ENCODE data around the gene ITPR1. TPM values are rescaled to one million over a fixed set of nuclear protein-coding genes. Genes with fewer than 3 reads are reported as not detected.
A peak's percentile ranks its signal among the peaks of the same experiment; 100 is the strongest.

Gene ITPR1
- total RNA-seq, 4 donors from 2014 or later = 184 to 305 (median 218) TPM

DNA sequence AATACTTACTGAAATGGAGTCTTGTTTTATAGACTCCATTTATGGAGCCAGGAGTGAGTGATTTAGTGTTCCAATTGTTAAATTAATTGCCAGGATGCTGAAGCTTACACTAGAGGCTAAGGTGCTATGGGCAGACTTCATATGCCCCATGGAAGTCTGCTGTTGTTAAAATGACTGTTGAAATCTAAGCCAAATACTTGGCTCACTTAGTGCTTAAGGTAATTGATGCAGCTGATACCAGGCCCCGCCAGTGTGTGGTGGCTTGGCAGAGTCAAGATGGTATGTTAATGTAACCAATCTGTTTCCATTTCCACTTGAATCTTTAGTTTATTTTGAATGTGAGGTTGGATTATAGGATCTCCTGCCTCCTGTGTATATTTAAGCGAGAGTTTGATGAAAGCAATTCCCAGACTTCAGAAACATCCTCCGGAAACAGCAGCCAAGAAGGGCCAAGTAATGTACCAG, 187.1 kb downstream of the ITPR1 start:
- WGBS, 2 donors (ENCODE audit: low coverage in 1 of 2) = 51% methylated on average over 2 to 3 of the region's 3 CpGs
- peak overlapping the region in 3 of 4 donors; percentile 42 to 52 (median 45) for H3K27ac ChIP-seq

DNA sequence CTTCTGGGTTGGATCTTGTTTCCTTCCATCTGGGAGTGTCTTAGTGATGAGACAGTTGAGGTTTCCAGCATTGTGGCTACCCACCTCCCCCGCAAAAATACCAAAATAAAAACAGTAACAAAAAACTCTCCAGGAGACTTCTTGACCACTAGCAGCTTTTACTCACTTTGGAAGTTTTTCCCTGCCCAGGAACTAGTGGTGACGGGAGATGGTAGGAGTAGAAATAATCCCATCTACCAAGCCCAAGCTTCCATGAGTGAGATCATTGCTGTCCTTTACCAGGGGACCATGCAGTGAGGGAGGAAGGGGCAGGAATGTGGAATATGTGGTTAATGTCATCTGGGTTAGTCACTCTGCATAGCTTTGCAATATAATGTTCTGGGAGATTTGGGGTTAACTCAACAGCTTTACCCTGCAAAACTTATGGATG, 187.7 kb downstream of the ITPR1 start:
- Histone ChIP-seq H3K36me3 (peaks cover 0 to 92% of the 10 kb centered on the region in 2 donors), H3K27ac (peak overlapping the region in 3 of 4 donors; percentile 42 to 52 (median 45)), H3K9me3 (no peaks in the 10 kb centered on the region), H3K4me1 (peaks cover 0 to 27% (median 4%) of the 10 kb centered on the region in 3 donors), H3K4me3 (no peak overlapping the region), H3K27me3 (no peaks in the 10 kb centered on the region)
- WGBS, 2 donors (ENCODE audit: low coverage in 1 of 2) = 100% methylated on average over 2 of the region's 2 CpGs
- no peak for ATAC-seq
- TF ChIP-seq POLR2A (IDR thresholded peaks at IDR 0.05) (no peak), POLR2AphosphoS5 (IDR thresholded peaks at IDR 0.05) (no peak), EP300 (IDR thresholded peaks at IDR 0.05) (no peak)
- TF ChIP-seq, protein P1, sequence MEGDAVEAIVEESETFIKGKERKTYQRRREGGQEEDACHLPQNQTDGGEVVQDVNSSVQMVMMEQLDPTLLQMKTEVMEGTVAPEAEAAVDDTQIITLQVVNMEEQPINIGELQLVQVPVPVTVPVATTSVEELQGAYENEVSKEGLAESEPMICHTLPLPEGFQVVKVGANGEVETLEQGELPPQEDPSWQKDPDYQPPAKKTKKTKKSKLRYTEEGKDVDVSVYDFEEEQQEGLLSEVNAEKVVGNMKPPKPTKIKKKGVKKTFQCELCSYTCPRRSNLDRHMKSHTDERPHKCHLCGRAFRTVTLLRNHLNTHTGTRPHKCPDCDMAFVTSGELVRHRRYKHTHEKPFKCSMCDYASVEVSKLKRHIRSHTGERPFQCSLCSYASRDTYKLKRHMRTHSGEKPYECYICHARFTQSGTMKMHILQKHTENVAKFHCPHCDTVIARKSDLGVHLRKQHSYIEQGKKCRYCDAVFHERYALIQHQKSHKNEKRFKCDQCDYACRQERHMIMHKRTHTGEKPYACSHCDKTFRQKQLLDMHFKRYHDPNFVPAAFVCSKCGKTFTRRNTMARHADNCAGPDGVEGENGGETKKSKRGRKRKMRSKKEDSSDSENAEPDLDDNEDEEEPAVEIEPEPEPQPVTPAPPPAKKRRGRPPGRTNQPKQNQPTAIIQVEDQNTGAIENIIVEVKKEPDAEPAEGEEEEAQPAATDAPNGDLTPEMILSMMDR (IDR thresholded peaks at IDR 0.05) = no peak

More for the DNA sequence above, 187.1 kb downstream of the ITPR1 start:
- H3K36me3 ChIP-seq = peaks cover 0 to 86% of the 10 kb centered on the region in 2 donors
- peaks cover 0 to 33% (median 4%) of the 10 kb centered on the region in 3 donors for H3K4me1 ChIP-seq
- no peaks in the 10 kb centered on the region for H3K27me3 ChIP-seq
- no peaks in the 10 kb centered on the region for H3K9me3 ChIP-seq
- no peak overlapping the region for H3K4me3 ChIP-seq
- no peak for ATAC-seq
- TF ChIP-seq EP300 (IDR thresholded peaks at IDR 0.05) (no peak), POLR2AphosphoS5 (IDR thresholded peaks at IDR 0.05) (no peak), POLR2A (IDR thresholded peaks at IDR 0.05) (no peak)
- TF ChIP-seq, protein P1 (IDR thresholded peaks at IDR 0.05) = no peak

DNA sequence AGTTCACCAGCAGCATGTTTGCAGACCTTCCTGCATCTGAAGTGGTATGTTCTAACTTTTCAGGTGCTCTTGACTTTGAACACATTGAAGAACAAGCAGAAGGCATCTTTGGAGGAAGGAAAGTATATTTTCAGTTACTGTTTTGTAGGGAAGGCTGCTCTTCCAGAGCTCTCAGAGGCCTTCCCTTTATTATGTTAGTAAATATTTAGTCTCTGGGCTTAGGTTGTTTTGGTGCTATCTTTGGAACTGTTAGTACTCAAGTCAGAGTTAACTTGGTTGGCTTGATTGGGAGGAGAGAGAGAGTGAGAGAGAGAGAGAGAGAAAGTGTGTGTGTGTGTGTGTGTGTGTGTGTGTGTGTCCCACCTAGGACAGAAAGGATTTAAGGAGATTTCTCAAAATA, 188.2 kb downstream of the ITPR1 start:
- H3K36me3 ChIP-seq = peaks cover 0 to 93% of the 10 kb centered on the region in 2 donors
- peak overlapping the region in 2 of 4 donors; percentile 42 to 52 for H3K27ac ChIP-seq
- TF ChIP-seq EP300 (IDR thresholded peaks at IDR 0.05) (no peak), POLR2A (IDR thresholded peaks at IDR 0.05) (no peak), POLR2AphosphoS5 (IDR thresholded peaks at IDR 0.05) (no peak)
- H3K9me3 ChIP-seq = no peaks in the 10 kb centered on the region
- H3K4me1 ChIP-seq = peaks cover 0 to 27% (median 4%) of the 10 kb centered on the region in 3 donors
- ATAC-seq = no peak
- no peaks in the 10 kb centered on the region for H3K27me3 ChIP-seq
- H3K4me3 ChIP-seq = no peak overlapping the region

DNA sequence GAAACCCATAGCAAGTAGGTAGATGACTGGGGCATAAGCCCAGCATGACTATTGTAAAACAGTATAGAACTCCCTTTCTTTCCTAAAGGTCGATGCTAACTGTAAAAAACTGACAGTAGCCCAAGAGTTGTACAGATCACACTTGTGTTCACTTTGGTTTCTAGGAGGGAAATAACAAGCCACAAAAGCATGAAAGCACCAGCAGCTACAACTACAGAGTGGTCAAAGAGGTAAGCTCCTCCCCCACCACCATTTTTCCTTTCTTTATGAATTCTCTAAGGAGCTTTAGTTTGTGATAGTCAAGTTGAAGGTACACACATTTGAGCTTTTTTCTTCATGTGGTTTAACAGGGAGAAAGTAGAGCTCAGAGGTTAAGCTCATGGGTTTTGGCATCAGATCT, 191.0 kb downstream of the ITPR1 start:
- TF ChIP-seq POLR2A (IDR thresholded peaks at IDR 0.05) = no peak
- TF ChIP-seq EP300 (IDR thresholded peaks at IDR 0.05) = no peak
- TF ChIP-seq, protein P1 (IDR thresholded peaks at IDR 0.05) = no peak
- no peak for TF ChIP-seq POLR2AphosphoS5 (IDR thresholded peaks at IDR 0.05)
- H3K4me3 ChIP-seq = no peak overlapping the region
- 89 to 100% methylated on average over 1 of the region's 1 CpG for WGBS, 2 donors (ENCODE audit: low coverage in 1 of 2)
- no peak for ATAC-seq
- peaks cover 0 to 97% of the 10 kb centered on the region in 2 donors for H3K36me3 ChIP-seq
- H3K27ac ChIP-seq = no peak overlapping the region
- H3K9me3 ChIP-seq = no peaks in the 10 kb centered on the region
- H3K4me1 ChIP-seq = peaks cover 0 to 22% (median 4%) of the 10 kb centered on the region in 3 donors
- H3K27me3 ChIP-seq = no peaks in the 10 kb centered on the region

DNA sequence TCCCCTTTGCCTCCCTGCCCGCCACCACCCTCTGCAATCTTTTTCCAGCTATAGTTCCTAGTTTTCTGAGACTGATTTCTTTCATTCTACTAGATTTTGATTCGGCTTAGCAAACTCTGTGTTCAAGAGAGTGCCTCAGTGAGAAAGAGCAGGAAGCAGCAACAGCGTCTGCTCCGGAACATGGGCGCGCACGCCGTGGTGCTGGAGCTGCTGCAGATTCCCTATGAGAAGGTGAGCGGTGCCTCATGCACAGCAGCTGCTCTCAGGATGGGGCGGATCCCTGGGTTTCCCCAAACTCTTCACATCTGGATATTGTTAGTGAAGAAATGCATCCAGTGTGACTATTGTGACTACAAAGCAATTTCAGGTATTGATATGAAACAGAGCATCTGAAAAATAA, 191.8 kb downstream of the ITPR1 start:
- Histone ChIP-seq H3K4me1 (peaks cover 0 to 14% (median 4%) of the 10 kb centered on the region in 3 donors), H3K36me3 (peaks cover 0 to 99% of the 10 kb centered on the region in 2 donors), H3K27ac (no peak overlapping the region), H3K4me3 (no peak overlapping the region), H3K9me3 (peaks cover 0 to 4% (median 0%) of the 10 kb centered on the region in 3 donors), H3K27me3 (no peaks in the 10 kb centered on the region)
- WGBS, 2 donors (ENCODE audit: low coverage in 1 of 2) = 60 to 100% methylated on average over 1 of the region's 10 CpGs
- TF ChIP-seq, protein P1 (IDR thresholded peaks at IDR 0.05) = no peak
- TF ChIP-seq POLR2A (IDR thresholded peaks at IDR 0.05) = no peak
- TF ChIP-seq POLR2AphosphoS5 (IDR thresholded peaks at IDR 0.05) = no peak
- no peak for TF ChIP-seq EP300 (IDR thresholded peaks at IDR 0.05)
- ATAC-seq = no peak

Data from gastroesophageal sphincter (tissue), 4 donors.